Measurements from ENCODE around the gene TMC1. TPM values are rescaled to one million over a fixed set of nuclear protein-coding genes. Genes with fewer than 3 reads are reported as not detected.

The TMC1 gene
- total and polyA plus RNA-seq, 5 experiments from 2014 or later = not detected

DNA sequence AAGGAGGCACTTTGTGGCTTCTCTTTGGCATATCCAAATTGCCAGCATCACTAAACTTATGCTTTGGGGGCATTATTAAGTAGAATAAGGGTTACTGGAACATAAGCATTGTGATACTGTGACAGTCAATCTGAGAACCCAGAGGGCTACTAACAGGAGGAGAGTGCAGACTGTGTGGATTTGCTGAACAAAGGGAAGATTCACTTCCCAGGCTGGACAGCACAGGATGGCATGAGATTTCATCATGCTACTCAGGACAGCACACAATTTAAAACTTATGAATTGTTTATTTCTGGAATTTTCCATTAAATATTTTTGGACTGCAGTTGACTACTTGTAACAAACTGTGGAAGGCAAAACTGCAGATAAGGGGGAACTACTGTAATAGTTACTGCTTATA, 212.5 kb downstream of the TMC1 start:
- H3K27ac Mint-ChIP-seq = no peak overlapping the region
- H3K4me3 Mint-ChIP-seq = no peak overlapping the region
- no peaks in the 10 kb centered on the region for H3K4me1 Mint-ChIP-seq
- H3K9me3 Mint-ChIP-seq = no peaks in the 10 kb centered on the region
- DNase-seq (no peak), ATAC-seq (no peak)
- H3K27me3 Mint-ChIP-seq = peaks cover 0 to 22% (median 12%) of the 10 kb centered on the region in 5 donors
- POLR2A ChIA-PET = no interaction called here
- no peaks in the 10 kb centered on the region for H3K36me3 Mint-ChIP-seq

DNA sequence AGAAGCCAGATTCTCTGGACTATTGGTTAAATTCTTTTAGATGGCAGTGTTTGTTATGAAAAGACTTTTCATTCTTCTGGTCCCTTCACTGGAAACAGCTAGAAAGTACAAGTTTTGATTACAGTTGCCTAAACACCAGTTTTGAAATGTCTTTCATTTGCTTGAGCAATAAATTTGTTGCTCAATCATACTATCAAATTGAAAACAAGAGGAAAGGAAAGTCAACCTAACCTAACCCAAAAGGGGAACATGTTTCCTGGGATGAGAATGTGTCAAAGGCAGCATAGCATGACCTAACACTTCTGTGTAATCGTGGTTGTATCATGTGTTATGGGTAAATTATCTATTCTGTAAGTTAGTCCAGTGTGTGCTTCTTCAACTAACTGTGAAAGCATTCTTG, 213.2 kb downstream of the TMC1 start:
- Mint-ChIP-seq H3K9me3 (no peaks in the 10 kb centered on the region), H3K36me3 (no peaks in the 10 kb centered on the region), H3K4me3 (no peak overlapping the region), H3K27ac (no peak overlapping the region), H3K27me3 (peaks cover 0 to 22% (median 11%) of the 10 kb centered on the region in 5 donors), H3K4me1 (no peaks in the 10 kb centered on the region)
- ATAC-seq (no peak), DNase-seq (no peak)
- POLR2A ChIA-PET = no interaction called here

DNA sequence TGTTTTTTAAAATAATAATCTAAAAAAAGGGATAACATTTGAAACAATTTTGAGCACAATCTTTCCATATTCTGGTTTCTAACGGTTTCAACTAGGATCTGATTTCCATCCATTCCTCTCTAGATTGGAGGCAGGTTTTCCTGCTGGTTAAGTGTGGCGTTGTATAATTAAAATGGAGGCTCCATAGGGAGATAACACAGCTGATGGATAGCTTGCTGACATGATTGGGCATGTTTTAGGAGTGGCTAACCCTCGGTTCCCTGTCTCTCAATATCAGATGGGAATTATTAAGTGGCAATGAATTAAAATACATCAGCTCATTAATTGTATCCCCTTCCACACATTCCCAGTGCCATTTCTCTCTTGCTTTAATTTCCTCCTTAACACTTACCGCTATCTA, 222.4 kb downstream of the TMC1 start:
- no peaks in the 10 kb centered on the region for H3K36me3 Mint-ChIP-seq
- H3K27me3 Mint-ChIP-seq = peaks cover 0 to 5% (median 0%) of the 10 kb centered on the region in 5 donors
- no peaks in the 10 kb centered on the region for H3K9me3 Mint-ChIP-seq
- DNase-seq (no peak), ATAC-seq (no peak)
- no peak overlapping the region for H3K27ac Mint-ChIP-seq
- POLR2A ChIA-PET = no interaction called here
- no peaks in the 10 kb centered on the region for H3K4me1 Mint-ChIP-seq
- H3K4me3 Mint-ChIP-seq = no peak overlapping the region

DNA sequence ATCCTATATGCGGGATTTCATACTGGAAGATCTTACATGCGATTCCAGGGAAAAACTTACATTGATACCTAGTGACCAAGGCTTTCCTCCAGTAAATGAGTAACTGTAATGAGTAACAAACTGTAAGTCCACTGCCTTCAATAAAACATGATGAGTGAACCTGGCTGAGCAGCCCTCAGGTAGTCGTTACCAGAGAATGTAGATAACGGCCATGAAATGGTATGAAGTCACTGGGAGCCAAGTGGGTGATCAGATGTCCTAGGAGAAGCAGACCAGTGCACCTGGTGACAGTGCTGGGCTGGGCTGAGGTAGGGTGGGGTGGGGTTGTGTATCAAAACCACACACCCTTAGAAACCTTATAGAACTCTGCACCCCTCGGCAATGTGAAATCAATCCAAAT, 227.9 kb downstream of the TMC1 start:
- no peak for ATAC-seq
- DNase-seq = no peak
- no peak overlapping the region for H3K27ac Mint-ChIP-seq
- no peak overlapping the region for H3K4me3 Mint-ChIP-seq
- no peaks in the 10 kb centered on the region for H3K36me3 Mint-ChIP-seq
- POLR2A ChIA-PET = no interaction called here
- H3K9me3 Mint-ChIP-seq = no peaks in the 10 kb centered on the region
- H3K27me3 Mint-ChIP-seq = peaks cover 2 to 6% (median 6%) of the 10 kb centered on the region in 5 donors
- peaks cover 0 to 2% (median 0%) of the 10 kb centered on the region in 4 donors for H3K4me1 Mint-ChIP-seq

DNA sequence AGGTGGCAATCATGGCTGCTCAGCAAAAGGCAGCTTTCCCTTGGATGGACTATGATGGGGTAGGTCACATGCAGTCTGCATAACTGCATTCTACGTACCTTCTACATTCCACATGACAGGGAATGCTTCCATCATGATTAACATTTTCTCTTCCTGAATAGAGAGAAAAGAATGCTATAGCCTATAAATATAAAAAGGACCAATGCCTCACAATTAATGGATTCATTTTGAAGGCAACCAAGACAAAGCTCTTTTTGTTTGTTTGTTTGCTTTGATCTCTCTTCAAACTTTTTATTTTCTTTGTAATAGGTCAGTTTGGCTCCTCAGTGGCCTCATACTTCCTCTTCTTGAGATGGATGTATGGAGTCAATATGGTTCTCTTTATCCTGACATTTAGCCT, 230.1 kb downstream of the TMC1 start:
- Mint-ChIP-seq H3K27me3 (peaks cover 2 to 16% (median 8%) of the 10 kb centered on the region in 5 donors), H3K27ac (no peak overlapping the region), H3K9me3 (no peaks in the 10 kb centered on the region), H3K4me3 (no peak overlapping the region), H3K36me3 (no peaks in the 10 kb centered on the region), H3K4me1 (peaks cover 0 to 2% (median 0%) of the 10 kb centered on the region in 4 donors)
- no peak for ATAC-seq
- POLR2A ChIA-PET = no interaction called here
- no peak for DNase-seq

DNA sequence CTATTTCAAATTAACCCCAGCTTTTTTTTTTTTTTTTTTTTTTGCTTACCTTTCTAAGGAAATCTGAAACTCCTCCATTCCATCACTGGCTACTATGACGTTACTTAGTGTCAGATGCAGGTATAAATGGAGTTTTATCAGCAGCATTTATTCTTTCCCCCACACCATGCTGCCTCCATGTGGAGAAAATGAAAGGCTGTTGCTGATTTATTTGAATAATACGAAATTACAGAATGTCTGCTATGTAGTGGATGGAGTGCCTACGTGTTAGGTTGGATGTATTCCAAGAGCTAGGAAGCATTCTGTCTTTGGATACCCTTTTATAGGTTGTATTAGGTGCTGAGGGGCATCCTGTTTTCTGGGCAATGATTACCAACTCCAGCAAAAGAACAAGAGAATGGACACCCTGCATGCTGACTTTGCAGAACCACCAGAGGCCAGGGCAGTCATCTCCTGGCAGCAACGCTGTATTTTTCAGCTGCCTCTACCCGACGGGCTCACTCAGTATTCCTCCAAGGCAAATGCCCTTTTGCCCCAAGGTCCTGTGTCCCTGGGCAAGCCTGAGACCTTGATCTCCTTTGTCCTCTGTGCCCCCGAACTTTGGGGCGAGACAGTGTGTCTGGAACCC, 232.0 kb downstream of the TMC1 start:
- H3K9me3 Mint-ChIP-seq = no peaks in the 10 kb centered on the region
- H3K4me1 Mint-ChIP-seq = peaks cover 0 to 2% (median 0%) of the 10 kb centered on the region in 4 donors
- DNase-seq = no peak
- H3K27ac Mint-ChIP-seq = no peak overlapping the region
- H3K36me3 Mint-ChIP-seq = no peaks in the 10 kb centered on the region
- no peak for ATAC-seq
- H3K27me3 Mint-ChIP-seq = peaks cover 2 to 17% (median 10%) of the 10 kb centered on the region in 5 donors
- H3K4me3 Mint-ChIP-seq = no peak overlapping the region
- POLR2A ChIA-PET = no interaction called here

DNA sequence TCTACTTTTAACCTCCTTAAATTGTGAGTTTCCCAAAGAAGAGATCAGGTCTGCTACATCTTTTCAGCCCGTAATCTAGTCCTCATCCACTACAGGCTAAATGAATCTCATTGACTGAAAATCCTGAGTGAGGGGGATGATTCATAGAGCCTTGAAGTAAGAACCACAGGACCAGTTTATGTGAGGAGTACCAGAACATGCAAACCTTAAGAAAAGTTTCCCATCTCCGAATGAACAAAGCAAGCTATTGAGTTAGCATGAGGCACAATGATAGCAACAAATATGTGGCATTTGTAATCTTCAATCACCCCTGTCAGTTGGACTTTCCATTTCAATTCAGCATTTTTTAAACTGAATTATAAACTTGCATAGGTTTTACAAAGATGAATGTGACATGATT, 234.4 kb downstream of the TMC1 start:
- POLR2A ChIA-PET = no interaction called here
- Mint-ChIP-seq H3K36me3 (no peaks in the 10 kb centered on the region), H3K27ac (no peak overlapping the region), H3K9me3 (no peaks in the 10 kb centered on the region), H3K4me1 (peaks cover 0 to 1% (median 0%) of the 10 kb centered on the region in 4 donors), H3K27me3 (peaks cover 4 to 19% (median 11%) of the 10 kb centered on the region in 5 donors), H3K4me3 (no peak overlapping the region)
- ATAC-seq (no peak), DNase-seq (no peak)

DNA sequence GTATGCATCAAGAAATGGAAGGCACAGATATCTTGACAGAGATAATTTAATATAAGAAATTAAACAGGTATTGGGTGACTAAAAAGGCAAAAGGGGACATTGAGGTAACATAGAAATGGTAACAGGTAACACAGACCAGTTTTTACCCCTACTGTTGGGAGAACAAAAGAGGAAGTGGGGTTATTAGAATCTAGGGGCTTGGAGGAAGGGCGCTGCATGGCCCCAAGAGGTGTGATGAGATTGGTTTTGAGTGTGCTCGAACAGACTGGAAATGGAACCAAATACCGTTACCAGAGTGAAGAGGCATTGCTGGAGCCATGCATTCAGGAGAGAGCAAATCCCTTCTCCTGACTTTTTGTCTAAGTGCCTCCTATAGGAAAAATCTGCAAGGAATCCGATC, 237.5 kb downstream of the TMC1 start:
- H3K4me1 Mint-ChIP-seq = no peaks in the 10 kb centered on the region
- peaks cover 4 to 28% (median 19%) of the 10 kb centered on the region in 5 donors for H3K27me3 Mint-ChIP-seq
- no peak for DNase-seq
- ATAC-seq = no peak
- POLR2A ChIA-PET = no interaction called here
- H3K36me3 Mint-ChIP-seq = no peaks in the 10 kb centered on the region
- no peak overlapping the region for H3K27ac Mint-ChIP-seq
- H3K9me3 Mint-ChIP-seq = no peaks in the 10 kb centered on the region
- no peak overlapping the region for H3K4me3 Mint-ChIP-seq

DNA sequence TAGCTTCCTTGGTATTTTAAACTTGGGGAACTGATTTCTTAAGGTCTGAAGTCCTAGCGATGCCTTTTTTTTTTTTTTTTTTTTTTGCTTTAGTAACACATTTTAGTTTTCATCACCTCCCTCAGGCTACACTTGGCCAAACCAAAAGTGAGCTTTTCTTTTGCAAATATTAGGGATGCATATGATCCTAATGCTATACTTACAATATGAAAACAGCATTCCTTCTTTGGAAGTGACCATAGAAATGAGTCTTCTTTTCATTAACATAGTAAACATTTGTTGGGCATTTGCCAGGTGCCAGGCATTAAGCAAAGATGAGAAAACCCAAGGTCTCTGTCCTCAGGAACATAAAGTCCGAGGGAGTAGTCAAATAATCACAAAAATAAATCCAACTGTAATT, 241.6 kb downstream of the TMC1 start:
- Mint-ChIP-seq H3K27me3 (peaks cover 6 to 32% (median 10%) of the 10 kb centered on the region in 5 donors), H3K36me3 (no peaks in the 10 kb centered on the region), H3K9me3 (no peaks in the 10 kb centered on the region), H3K4me3 (no peak overlapping the region), H3K27ac (no peak overlapping the region), H3K4me1 (no peaks in the 10 kb centered on the region)
- POLR2A ChIA-PET = no interaction called here
- DNase-seq (no peak), ATAC-seq (no peak)

DNA sequence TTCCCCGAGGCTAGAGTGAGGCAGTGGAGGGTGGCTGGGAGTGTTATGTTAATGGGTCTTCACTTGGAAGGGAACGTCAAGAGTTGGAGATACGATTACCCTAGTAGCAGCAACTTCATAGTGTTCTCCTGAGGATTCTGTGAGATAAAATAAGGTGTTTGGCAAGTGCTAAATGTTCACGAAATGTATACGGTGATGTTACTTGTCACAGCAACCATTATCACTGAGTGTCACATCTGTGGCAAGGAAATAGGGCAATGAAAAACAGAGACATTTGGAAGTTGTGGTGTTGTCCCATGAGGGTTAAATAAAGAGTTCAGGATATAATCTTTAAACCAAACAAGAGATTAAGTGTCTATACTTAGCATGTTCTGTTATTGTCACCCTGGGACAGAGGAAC, 248.1 kb downstream of the TMC1 start:
- Mint-ChIP-seq H3K9me3 (peaks cover 0 to 1% (median 0%) of the 10 kb centered on the region in 9 donors), H3K27me3 (peaks cover 0 to 17% (median 8%) of the 10 kb centered on the region in 5 donors), H3K4me3 (no peak overlapping the region), H3K27ac (no peak overlapping the region), H3K36me3 (no peaks in the 10 kb centered on the region), H3K4me1 (no peaks in the 10 kb centered on the region)
- DNase-seq (no peak), ATAC-seq (no peak)
- POLR2A ChIA-PET = no interaction called here

DNA sequence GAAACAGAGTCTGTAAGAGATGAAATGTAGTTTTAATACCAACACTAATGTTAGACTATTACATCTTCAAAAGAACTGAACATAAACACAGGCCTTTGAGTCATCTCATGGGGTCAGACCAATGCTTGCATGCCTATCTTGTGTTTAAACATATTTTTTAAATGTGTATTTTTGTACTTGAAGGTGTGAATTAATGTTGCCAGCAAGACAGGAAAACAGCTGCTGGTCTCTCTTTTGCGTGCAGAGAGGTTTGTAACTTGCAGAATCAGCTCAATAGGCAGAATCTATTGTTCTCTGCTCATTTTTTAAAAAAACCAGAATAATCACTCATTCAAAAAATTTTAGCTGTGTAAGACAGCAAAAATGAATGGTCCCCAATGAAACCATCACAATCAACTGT, 251.3 kb downstream of the TMC1 start:
- Mint-ChIP-seq H3K4me3 (no peak overlapping the region), H3K4me1 (no peaks in the 10 kb centered on the region), H3K9me3 (peaks cover 0 to 6% (median 0%) of the 10 kb centered on the region in 9 donors), H3K27me3 (peaks cover 2 to 17% (median 7%) of the 10 kb centered on the region in 5 donors), H3K27ac (no peak overlapping the region), H3K36me3 (no peaks in the 10 kb centered on the region)
- DNase-seq = no peak
- POLR2A ChIA-PET = no interaction called here
- no peak for ATAC-seq

DNA sequence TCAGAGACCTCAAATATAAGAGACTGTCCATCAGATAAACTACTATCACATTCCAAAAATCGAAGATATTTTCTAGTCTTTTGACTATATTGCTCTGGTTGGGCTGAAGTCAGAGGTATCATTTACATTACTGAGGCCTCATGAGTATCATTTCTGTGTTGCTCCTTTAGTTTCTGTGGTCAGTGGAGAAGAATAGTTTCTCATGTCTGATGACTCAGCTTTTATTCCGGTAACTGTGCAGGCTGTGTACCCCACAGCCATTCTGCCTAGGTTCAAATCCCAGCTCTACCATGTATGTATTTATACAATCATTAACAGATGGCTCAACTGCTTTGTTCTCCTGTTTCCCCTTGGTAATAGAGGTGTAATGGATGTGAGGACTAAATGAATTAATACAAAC, 252.2 kb downstream of the TMC1 start:
- Mint-ChIP-seq H3K9me3 (peaks cover 0 to 6% (median 0%) of the 10 kb centered on the region in 9 donors), H3K36me3 (no peaks in the 10 kb centered on the region), H3K4me1 (no peaks in the 10 kb centered on the region), H3K4me3 (no peak overlapping the region), H3K27me3 (peaks cover 10 to 21% (median 12%) of the 10 kb centered on the region in 5 donors), H3K27ac (no peak overlapping the region)
- no peak for DNase-seq
- ATAC-seq = no peak
- POLR2A ChIA-PET = no interaction called here

DNA sequence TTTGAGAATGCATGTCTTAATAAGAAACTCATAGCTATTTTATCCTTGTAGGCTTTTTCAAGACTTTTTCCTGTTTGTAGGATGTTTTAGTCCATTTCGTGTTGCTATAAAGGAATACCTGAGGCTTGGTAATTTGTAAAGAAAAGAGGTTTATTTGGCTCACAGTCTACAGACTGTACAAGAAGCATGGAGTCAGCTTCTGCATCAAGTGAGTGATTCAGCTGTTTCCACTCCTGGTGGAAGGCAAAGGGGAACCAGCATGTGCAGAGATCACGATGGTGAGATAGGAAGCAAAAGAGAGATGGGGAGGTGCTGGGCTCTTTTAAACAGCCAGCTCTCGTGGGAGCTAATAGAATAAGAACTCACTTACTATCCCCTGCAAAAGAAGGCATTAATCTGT, 254.2 kb downstream of the TMC1 start:
- Mint-ChIP-seq H3K4me3 (no peak overlapping the region), H3K27ac (no peak overlapping the region), H3K9me3 (peaks cover 0 to 6% (median 0%) of the 10 kb centered on the region in 9 donors), H3K27me3 (peaks cover 10 to 27% (median 13%) of the 10 kb centered on the region in 5 donors), H3K36me3 (no peaks in the 10 kb centered on the region), H3K4me1 (no peaks in the 10 kb centered on the region)
- DNase-seq = no peak
- POLR2A ChIA-PET = no interaction called here
- ATAC-seq = no peak

DNA sequence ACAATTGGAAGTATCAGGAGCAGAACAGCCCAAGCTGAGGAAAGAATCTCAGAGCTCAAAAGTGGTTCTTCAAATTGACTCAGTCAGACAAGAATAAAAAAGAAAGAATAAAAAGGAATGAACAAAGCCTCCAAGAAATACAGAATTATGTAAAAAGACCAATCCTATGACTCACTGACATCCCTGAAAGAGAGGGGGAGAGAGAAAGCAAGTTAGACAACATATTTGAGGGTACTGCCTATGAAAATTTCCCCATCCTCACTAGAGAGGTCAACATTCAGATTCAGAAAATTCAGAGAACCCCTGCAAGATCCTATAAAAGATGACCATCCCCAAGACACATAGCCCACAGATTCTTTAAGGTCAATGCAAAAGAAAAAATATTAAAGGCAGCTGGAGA, 258.2 kb downstream of the TMC1 start:
- Mint-ChIP-seq H3K27ac (no peak overlapping the region), H3K36me3 (no peaks in the 10 kb centered on the region), H3K9me3 (peaks cover 0 to 13% (median 2%) of the 10 kb centered on the region in 9 donors), H3K4me1 (no peaks in the 10 kb centered on the region), H3K4me3 (no peak overlapping the region), H3K27me3 (peaks cover 8 to 28% (median 13%) of the 10 kb centered on the region in 5 donors)
- ATAC-seq (no peak), DNase-seq (no peak)
- POLR2A ChIA-PET = no interaction called here

Measured in naive thymus-derived CD8-positive, alpha-beta T cell (primary cell).